HepG2 (cell line): ENCODE data around the gene CES3.

Source experiments
- ARNT ChIP-seq: fragments of 450-650 bp; IDR thresholded peaks from 2 replicates; pipeline ENCODE4 v1.6.1; 2017
- TF ChIP-seq, protein P1 (sequence below): sonication (generic); formaldehyde crosslinking; IDR thresholded peaks from 2 replicates; pipeline ENCODE4 v1.5.0; 2020; ENCODE audit warnings: mild to moderate bottlenecking, missing genetic modification reagents, moderate library complexity
- TF ChIP-seq, protein P2 (sequence below): IDR thresholded peaks from 2 replicates; pipeline ENCODE4 v1.6.1; 2016; ENCODE audit warnings: mild to moderate bottlenecking, missing biosample characterization, missing genetic modification reagents

DNA sequence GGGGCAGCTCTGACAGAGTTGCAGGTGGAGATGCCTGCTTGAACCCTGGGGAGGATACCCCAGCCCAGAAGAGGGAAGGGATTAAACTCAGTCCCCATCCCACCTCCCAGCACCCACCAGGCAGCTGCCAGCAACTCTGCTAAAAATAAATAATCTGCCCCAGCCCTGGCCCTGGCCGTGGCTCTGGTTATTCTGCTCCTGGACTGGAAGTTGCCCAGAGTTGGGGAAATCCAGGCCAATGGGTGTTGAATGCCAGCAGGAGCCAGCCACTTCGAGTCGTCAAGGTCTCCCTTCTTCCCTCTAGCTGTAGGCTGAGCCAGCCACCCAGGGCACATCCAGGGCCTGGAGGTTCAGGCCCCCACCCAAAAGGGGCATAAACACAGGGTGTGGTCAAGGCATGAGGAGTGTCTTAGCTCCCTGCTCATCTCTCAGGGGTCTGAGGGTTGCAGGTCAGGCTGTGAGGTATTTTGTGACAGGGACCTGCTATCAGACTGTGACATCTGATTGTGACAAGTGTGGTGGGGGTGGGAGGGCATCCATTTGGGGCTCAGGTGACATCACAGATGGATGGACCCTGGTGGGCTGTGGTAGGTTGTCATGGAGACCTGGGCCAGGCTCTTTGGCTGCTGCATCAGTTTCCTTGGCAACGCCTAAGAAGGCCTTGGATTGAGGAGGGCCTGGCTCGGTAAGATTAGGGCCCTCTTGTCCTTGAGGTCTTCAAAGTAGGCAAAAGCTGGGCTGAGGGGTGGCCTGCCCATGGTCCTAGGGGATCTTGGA lies 34.7 kb upstream of the CES3 start:
- no peak for TF ChIP-seq ARNT
- TF ChIP-seq, protein P1, sequence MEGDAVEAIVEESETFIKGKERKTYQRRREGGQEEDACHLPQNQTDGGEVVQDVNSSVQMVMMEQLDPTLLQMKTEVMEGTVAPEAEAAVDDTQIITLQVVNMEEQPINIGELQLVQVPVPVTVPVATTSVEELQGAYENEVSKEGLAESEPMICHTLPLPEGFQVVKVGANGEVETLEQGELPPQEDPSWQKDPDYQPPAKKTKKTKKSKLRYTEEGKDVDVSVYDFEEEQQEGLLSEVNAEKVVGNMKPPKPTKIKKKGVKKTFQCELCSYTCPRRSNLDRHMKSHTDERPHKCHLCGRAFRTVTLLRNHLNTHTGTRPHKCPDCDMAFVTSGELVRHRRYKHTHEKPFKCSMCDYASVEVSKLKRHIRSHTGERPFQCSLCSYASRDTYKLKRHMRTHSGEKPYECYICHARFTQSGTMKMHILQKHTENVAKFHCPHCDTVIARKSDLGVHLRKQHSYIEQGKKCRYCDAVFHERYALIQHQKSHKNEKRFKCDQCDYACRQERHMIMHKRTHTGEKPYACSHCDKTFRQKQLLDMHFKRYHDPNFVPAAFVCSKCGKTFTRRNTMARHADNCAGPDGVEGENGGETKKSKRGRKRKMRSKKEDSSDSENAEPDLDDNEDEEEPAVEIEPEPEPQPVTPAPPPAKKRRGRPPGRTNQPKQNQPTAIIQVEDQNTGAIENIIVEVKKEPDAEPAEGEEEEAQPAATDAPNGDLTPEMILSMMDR (CRISPR knock-in tag), result no peak
- TF ChIP-seq, protein P2, sequence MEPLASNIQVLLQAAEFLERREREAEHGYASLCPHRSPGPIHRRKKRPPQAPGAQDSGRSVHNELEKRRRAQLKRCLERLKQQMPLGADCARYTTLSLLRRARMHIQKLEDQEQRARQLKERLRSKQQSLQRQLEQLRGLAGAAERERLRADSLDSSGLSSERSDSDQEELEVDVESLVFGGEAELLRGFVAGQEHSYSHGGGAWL (CRISPR knock-in tag), result no peak
